Keratinocyte (primary cell): Measurements from ENCODE around the gene SLC1A3. TPM values are rescaled to one million over a fixed set of nuclear protein-coding genes. Genes with fewer than 3 reads are reported as not detected.
A peak's percentile ranks its signal among the peaks of the same experiment; 100 is the strongest.

Experiments used
- DNase-seq: peaks from one replicate; pipeline ENCODE4 v3.0.0-alpha.2; 2011; ENCODE audit warnings: low read depth, missing footprints, low spot score
- FAIRE-seq: peaks from 2 replicates; lab custom pipeline; 2011; peaks lifted over from hg19 to GRCh38; lab: Jason Lieb, UNC
- H2AFZ ChIP-seq: 2 replicates; pipeline ENCODE4 v1.6.0; 2012; ENCODE audit warnings: low read length, control low read depth, inconsistent platforms; ENCODE audit not compliant: control insufficient read depth
- H3K27ac ChIP-seq: 2 replicates; pipeline ENCODE4 v1.5.1; 2011; ENCODE audit warnings: low read length; ENCODE audit not compliant: control insufficient read depth, insufficient read depth
- H3K27me3 ChIP-seq: 3 replicates; pipeline ENCODE4 v1.6.0; 2011; ENCODE audit warnings: low read length; ENCODE audit not compliant: control insufficient read depth, insufficient read depth; ENCODE audit errors: extremely low read depth
- H3K36me3 ChIP-seq, 2 experiments: 2 replicates in 1 of 2; 3 replicates in 1 of 2; pipeline ENCODE4 v1.5.1; 2011; ENCODE audit warnings: low read length in 2 of 2, mild to moderate bottlenecking in 1 of 2; ENCODE audit not compliant: control insufficient read depth in 2 of 2, insufficient read depth in 2 of 2; ENCODE audit errors: extremely low read depth in 1 of 2
- H3K4me1 ChIP-seq: 3 replicates; pipeline ENCODE4 v1.5.1; 2011; ENCODE audit warnings: low read length; ENCODE audit not compliant: control insufficient read depth, insufficient read depth; ENCODE audit errors: extremely low read depth
- H3K4me2 ChIP-seq: 3 replicates; pipeline ENCODE4 v1.6.0; 2011; ENCODE audit warnings: low read depth, low read length; ENCODE audit not compliant: control insufficient read depth, insufficient read depth; ENCODE audit errors: extremely low read depth
- H3K4me3 ChIP-seq, 3 experiments: fragments of 200-600 bp in 1 of 3; sonication (generic) in 1 of 3; 2 replicates in 2 of 3; 3 replicates in 1 of 3; pipeline ENCODE4 v1.5.1; 2011 to 2016; ENCODE audit warnings: low read length in 3 of 3, mild to moderate bottlenecking in 3 of 3, control low read depth in 2 of 3, inconsistent platforms in 1 of 3, low read depth in 1 of 3, mixed read lengths in 1 of 3, mixed run types in 1 of 3, moderate library complexity in 1 of 3; ENCODE audit not compliant: control insufficient read depth in 2 of 3, insufficient read depth in 2 of 3; ENCODE audit errors: extremely low read depth in 1 of 3
- H3K79me2 ChIP-seq: 2 replicates; pipeline ENCODE4 v1.6.0; 2012; ENCODE audit warnings: low read length; ENCODE audit not compliant: control insufficient read depth, insufficient read depth
- H3K9ac ChIP-seq: 3 replicates; pipeline ENCODE4 v1.6.0; 2011; ENCODE audit warnings: low read length; ENCODE audit not compliant: control insufficient read depth, insufficient read depth; ENCODE audit errors: extremely low read depth
- H3K9me1 ChIP-seq: 3 replicates; pipeline ENCODE4 v1.6.0; 2011; ENCODE audit warnings: low read length; ENCODE audit not compliant: control insufficient read depth, insufficient read depth; ENCODE audit errors: extremely low read depth
- H3K9me3 ChIP-seq: 2 replicates; pipeline ENCODE4 v1.5.1; 2012; ENCODE audit warnings: low read depth, low read length; ENCODE audit not compliant: control insufficient read depth
- H4K20me1 ChIP-seq: 3 replicates; pipeline ENCODE4 v1.6.0; 2011; ENCODE audit warnings: low read length; ENCODE audit not compliant: control insufficient read depth, insufficient read depth; ENCODE audit errors: extremely low read depth
- CTCF ChIP-seq, 3 experiments: IDR thresholded peaks in 1 of 3; conservative IDR thresholded peaks in 1 of 3; optimal IDR thresholded peaks in 1 of 3; 2 replicates in 2 of 3; 3 replicates in 1 of 3; pipeline versions ENCODE3 to v1.5.1; 2011; ENCODE audit warnings: low read length in 3 of 3, mild to moderate bottlenecking in 3 of 3, moderate library complexity in 2 of 3, control low read depth in 1 of 3, inconsistent platforms in 1 of 3; ENCODE audit not compliant: insufficient read depth in 2 of 3; ENCODE audit errors: extremely low read depth in 1 of 3
- EZH2 ChIP-seq: IDR thresholded peaks from one replicate; pipeline ENCODE4 v1.6.1; 2012; ENCODE audit warnings: inconsistent platforms, mild to moderate bottlenecking, low read length, moderate library complexity
- dilution Hi-C: fragments of 300-500 bp; cut with MboI; formaldehyde crosslinking; loops from one replicate; pipeline ENCODE4 v1.7.0; 2020; ENCODE audit warnings: low sequenced_read_pairs; ENCODE audit not compliant: extremely low pct_ligation_motif_present
- polyA plus RNA-seq, 5 experiments: library from polyadenylated mRNA; depleted of rRNA in 3 of 5; stranded (reverse) in 3 of 5; stranded (forward) in 1 of 5; unstranded in 1 of 5; fragments of >200 nt; gene quantifications; 1 replicate in 1 of 5; 2 replicates in 3 of 5; 3 replicates in 1 of 5; pipeline versions ENCODE4 v1.2.1 to v1.2.3, GENCODE V29; 2011 to 2012; ENCODE audit warnings: missing spikeins in 2 of 5, low read depth in 1 of 5, low replicate concordance in 1 of 5

SLC1A3 gene
- polyA plus RNA-seq, 1 donor (not counting 4 experiments of a cell fraction or from before 2014, with no cell fraction given) = 22.2 TPM

GRCh38 chr5:36605241-36605640 lies 1.2 kb upstream of the SLC1A3 start:
- Histone ChIP-seq H3K4me3 (no peak overlapping the region), H2AFZ (no peak overlapping the region)
- dilution Hi-C loops = no loop called here

DNA sequence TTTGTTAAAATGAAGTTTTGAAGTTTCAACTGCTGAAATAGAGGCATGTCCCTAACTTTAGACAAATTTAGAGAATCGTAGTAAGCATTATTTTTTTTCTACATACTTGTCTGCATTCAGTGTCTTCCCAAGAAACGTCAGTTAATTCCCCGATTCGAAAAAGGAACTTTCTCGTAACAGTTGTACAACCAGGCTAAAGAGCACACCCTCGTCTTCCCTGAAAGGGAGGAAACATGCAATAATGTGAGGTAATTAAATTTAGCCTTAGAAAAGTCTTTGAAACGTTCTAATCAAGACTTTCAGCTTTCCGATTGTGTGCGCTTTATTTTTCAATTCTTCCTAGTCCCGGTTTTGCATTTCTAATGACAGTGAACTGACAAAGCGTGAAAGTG lies 374 bp upstream of the SLC1A3 start:
- Histone ChIP-seq H4K20me1 (no peaks in the 10 kb centered on the region), H3K4me2 (peak overlapping the region; percentile 90), H3K9ac (peak overlapping the region; percentile 84), H3K27ac (peak overlapping the region; percentile 87), H3K9me3 (no peaks in the 10 kb centered on the region), H3K27me3 (no peaks in the 10 kb centered on the region), H3K4me3 (peak overlapping the region; percentile 54 to 90 (median 69)), H3K79me2 (peaks cover 26% of the 10 kb centered on the region), H3K4me1 (peaks cover 17% of the 10 kb centered on the region), H2AFZ (peak overlapping the region; percentile 95), H3K9me1 (no peaks in the 10 kb centered on the region), H3K36me3 (peaks cover 3% of the 10 kb centered on the region in 2 experiments)
- FAIRE-seq (no peak), DNase-seq (no peak)
- dilution Hi-C loops = no loop called here
- TF ChIP-seq EZH2 (no peak), CTCF (optimal IDR thresholded peaks at IDR 0.05 in 1 of 3, IDR thresholded peaks at IDR 0.05 in 1 of 3, conservative IDR thresholded peaks at IDR 0.05 in 1 of 3; ENCODE audit: extremely low read depth in 1 of 3, insufficient read depth in 2 of 3, low read length in 3 of 3) (no peak)

More at GRCh38 chr5:36605241-36605640, 1.2 kb upstream of the SLC1A3 start:
- Histone ChIP-seq H3K27me3 (no peaks in the 10 kb centered on the region), H3K9me1 (no peaks in the 10 kb centered on the region), H3K79me2 (peaks cover 21% of the 10 kb centered on the region), H3K4me1 (peaks cover 23% of the 10 kb centered on the region), H3K9me3 (no peaks in the 10 kb centered on the region), H3K36me3 (peaks cover 3% of the 10 kb centered on the region in 2 experiments), H3K27ac (no peak overlapping the region), H3K4me2 (no peak overlapping the region), H4K20me1 (no peaks in the 10 kb centered on the region), H3K9ac (no peak overlapping the region)
- FAIRE-seq (no peak), DNase-seq (no peak)
- TF ChIP-seq CTCF (optimal IDR thresholded peaks at IDR 0.05 in 1 of 3, IDR thresholded peaks at IDR 0.05 in 1 of 3, conservative IDR thresholded peaks at IDR 0.05 in 1 of 3; ENCODE audit: extremely low read depth in 1 of 3, insufficient read depth in 2 of 3, low read length in 3 of 3) = no peak
- no peak for TF ChIP-seq EZH2
